Stimulated activated CD8-positive, alpha-beta memory T cell treated with anti-CD3 and anti-CD28 coated beads, Interleukin-2, amount 100 ng/mL, for 48 hours (primary cell): Measurements from ENCODE around the gene RYK.
"Not testable (repeated sequence)": the region's sequence is repeated elsewhere in the genome, so short reads cannot be mapped to it uniquely, and the experiment has no call there.

Experiments used
- DNase-seq, 2 donors: peaks; one replicate each; pipeline ENCODE4 v3.0.0-alpha.2; 2020; ENCODE audit warnings: low read depth in 2 of 2

Gene RYK

GRCh38 chr3:134216851-134217250 lies 33.8 kb downstream of the RYK start:
- no peak for DNase-seq

GRCh38 chr3:134216191-134216764 lies 34.4 kb downstream of the RYK start:
- DNase-seq, result no peak

GRCh38 chr3:134214239-134214638 lies 36.4 kb downstream of the RYK start:
- no peak for DNase-seq

- peak; percentile 82 to 87 for DNase-seq
Measured at GRCh38 chr3:134212967-134213665, 37.5 kb downstream of the RYK start.

- DNase-seq, result no peak
Measured at GRCh38 chr3:134211797-134212196, 38.9 kb downstream of the RYK start.

- DNase-seq, result no peak
Measured at GRCh38 chr3:134205451-134205850, 45.2 kb downstream of the RYK start.

- DNase-seq, result no peak
Measured at GRCh38 chr3:134201201-134202130, 49.2 kb downstream of the RYK start.

- not testable (repeated sequence) for DNase-seq
Measured at GRCh38 chr3:134199880-134200279, 50.8 kb downstream of the RYK start.

GRCh38 chr3:134199240-134199639 lies 51.4 kb downstream of the RYK start:
- DNase-seq, result no peak

GRCh38 chr3:134198414-134198813 lies 52.2 kb downstream of the RYK start:
- DNase-seq, result no peak

- DNase-seq, result no peak
Measured at GRCh38 chr3:134197681-134198261, 52.9 kb downstream of the RYK start.

- DNase-seq, result no peak
Measured at GRCh38 chr3:134194247-134194646, 56.4 kb downstream of the RYK start.

GRCh38 chr3:134190250-134190649 lies 60.4 kb downstream of the RYK start:
- no peak for DNase-seq

GRCh38 chr3:134189849-134190248 lies 60.8 kb downstream of the RYK start:
- no peak for DNase-seq

- DNase-seq, result no peak
Measured at GRCh38 chr3:134186391-134186790, 64.3 kb downstream of the RYK start.

GRCh38 chr3:134180761-134181160 lies 69.9 kb downstream of the RYK start:
- no peak for DNase-seq

- no peak for DNase-seq
Measured at GRCh38 chr3:134179508-134179907, 71.2 kb downstream of the RYK start.

- no peak for DNase-seq
Measured at GRCh38 chr3:134163096-134163495, 87.6 kb downstream of the RYK start.

- no peak for DNase-seq
Measured at GRCh38 chr3:134161898-134162615, 88.6 kb downstream of the RYK start.

- no peak for DNase-seq
Measured at GRCh38 chr3:134155446-134155845, 95.2 kb downstream of the RYK start.

- DNase-seq, result no peak
Measured at GRCh38 chr3:134153761-134154160, 96.9 kb downstream of the RYK start.

- DNase-seq, result no peak
Measured at GRCh38 chr3:134150476-134150875, 100.2 kb downstream of the RYK start.
